NCI-H524 (cell line): ENCODE data around the gene FAAH2.
"Not testable (repeated sequence)": the region's sequence is repeated elsewhere in the genome, so short reads cannot be mapped to it uniquely, and the experiment has no call there.

Experiments
- DNase-seq, 2 experiments: peaks; one replicate each; lab custom pipeline; 2025; lab: John Stamatoyannopoulos, UW

The FAAH2 gene

GRCh38 chrX:57286507-57287251, at the start of gene FAAH2:
TSS of gene FAAH2 (plus strand) at chrX:57286706. CDS start at chrX:57286826, 120 bp downstream.
- peak in 1 of 2 experiments; percentile 28 for DNase-seq

GRCh38 chrX:57241967-57242366, 44.5 kb upstream of the FAAH2 start:
- peak; percentile 56 to 88 for DNase-seq

GRCh38 chrX:57251965-57252364, 34.5 kb upstream of the FAAH2 start:
- no peak for DNase-seq

GRCh38 chrX:57265126-57265525, 21.4 kb upstream of the FAAH2 start:
- no peak for DNase-seq

- DNase-seq, result no peak
These were observed 20.2 kb upstream of the FAAH2 start for GRCh38 chrX:57266275-57266674.

- no peak for DNase-seq
These were observed 19.6 kb upstream of the FAAH2 start for GRCh38 chrX:57266871-57267270.

- DNase-seq, result no peak
These were observed 19.2 kb upstream of the FAAH2 start for GRCh38 chrX:57267308-57267707.

- no peak for DNase-seq
These were observed 15.5 kb upstream of the FAAH2 start for GRCh38 chrX:57270980-57271379.

GRCh38 chrX:57282568-57282967, 3.9 kb upstream of the FAAH2 start:
- DNase-seq, result peak in 1 of 2 experiments; percentile 19

- no peak for DNase-seq
These were observed 1.5 kb upstream of the FAAH2 start for GRCh38 chrX:57285001-57285400.

GRCh38 chrX:57289089-57289488, 2.6 kb downstream of the FAAH2 start:
- DNase-seq, result no peak

GRCh38 chrX:57294961-57295360, 8.5 kb downstream of the FAAH2 start:
- DNase-seq, result no peak

- DNase-seq, result not testable (repeated sequence)
These were observed 9.2 kb downstream of the FAAH2 start for GRCh38 chrX:57295679-57296078.

GRCh38 chrX:57313583-57314215, 27.2 kb downstream of the FAAH2 start:
- no peak for DNase-seq

- no peak for DNase-seq
These were observed 42.5 kb downstream of the FAAH2 start for GRCh38 chrX:57329008-57329407.

GRCh38 chrX:57335790-57336189, 49.3 kb downstream of the FAAH2 start:
- DNase-seq, result peak in 1 of 2 experiments; percentile 51

- DNase-seq, result no peak
These were observed 67.1 kb downstream of the FAAH2 start for GRCh38 chrX:57353472-57354132.

GRCh38 chrX:57364145-57364544, 77.6 kb downstream of the FAAH2 start:
- no peak for DNase-seq

- no peak for DNase-seq
These were observed 79.9 kb downstream of the FAAH2 start for GRCh38 chrX:57366430-57366829.

GRCh38 chrX:57367649-57368048, 81.1 kb downstream of the FAAH2 start:
- DNase-seq, result peak in 1 of 2 experiments; percentile 0

- no peak for DNase-seq
These were observed 81.7 kb downstream of the FAAH2 start for GRCh38 chrX:57368158-57368557.

- no peak for DNase-seq
These were observed 92.8 kb downstream of the FAAH2 start for GRCh38 chrX:57379296-57379695.
